CD4-positive, alpha-beta T cell treated with Interleukin-15 for 1 hour (primary cell): ENCODE results near the gene DSTYK.
A peak's percentile ranks its signal among the peaks of the same experiment; 100 is the strongest.

Experiments used
- DNase-seq: peaks from one replicate; pipeline ENCODE4 v3.0.0-alpha.2; 2020

The DSTYK gene

GRCh38 chr1:205211169-205211838 is at the start of gene DSTYK:
TSS of gene DSTYK (minus strand) at chr1:205211702. CDS start at chr1:205211535, 167 bp downstream.
- DNase-seq = peak; percentile 89

GRCh38 chr1:205259998-205260397 is 48.5 kb upstream of the DSTYK start:
- no peak for DNase-seq

- DNase-seq = no peak
These were observed 47.9 kb upstream of the DSTYK start for GRCh38 chr1:205259324-205259832.

- DNase-seq = no peak
These were observed 47.2 kb upstream of the DSTYK start for GRCh38 chr1:205258719-205259118.

GRCh38 chr1:205258261-205258691 is 46.8 kb upstream of the DSTYK start:
- DNase-seq = no peak

GRCh38 chr1:205257735-205258134 is 46.2 kb upstream of the DSTYK start:
- DNase-seq = no peak

GRCh38 chr1:205256951-205257625 is 45.6 kb upstream of the DSTYK start:
- no peak for DNase-seq

GRCh38 chr1:205255941-205256780 is 44.7 kb upstream of the DSTYK start:
- DNase-seq = peak; percentile 82

- DNase-seq = no peak
These were observed 40.1 kb upstream of the DSTYK start for GRCh38 chr1:205251576-205251975.

- no peak for DNase-seq
These were observed 39.2 kb upstream of the DSTYK start for GRCh38 chr1:205250699-205251098.

GRCh38 chr1:205249651-205250050 is 38.1 kb upstream of the DSTYK start:
- DNase-seq = no peak

- no peak for DNase-seq
These were observed 37.5 kb upstream of the DSTYK start for GRCh38 chr1:205248793-205249601.

GRCh38 chr1:205247130-205247921 is 35.8 kb upstream of the DSTYK start:
- DNase-seq = no peak

- peak; percentile 4 for DNase-seq
These were observed 35.0 kb upstream of the DSTYK start for GRCh38 chr1:205246351-205247119.

- DNase-seq = no peak
These were observed 33.6 kb upstream of the DSTYK start for GRCh38 chr1:205245096-205245495.

GRCh38 chr1:205244384-205244783 is 32.9 kb upstream of the DSTYK start:
- DNase-seq = no peak

GRCh38 chr1:205243350-205244191 is 32.1 kb upstream of the DSTYK start:
- DNase-seq = no peak

- DNase-seq = no peak
These were observed 30.0 kb upstream of the DSTYK start for GRCh38 chr1:205241366-205242030.

GRCh38 chr1:205240569-205240968 is 29.1 kb upstream of the DSTYK start:
- DNase-seq = no peak
